SJSA1 (cell line): ENCODE data around the gene C18orf63. TPM values are rescaled to one million over a fixed set of nuclear protein-coding genes. Genes with fewer than 3 reads are reported as not detected.

ENCODE experiments used
- DNase-seq, 2 experiments: peaks; one replicate each; pipeline ENCODE4 v3.0.0-alpha.2; 2015 to 2020; ENCODE audit warnings: low spot score in 2 of 2, low read depth in 1 of 2
- H3K27ac ChIP-seq: fragments of 250-450 bp; sonication (Bioruptor Pico); 2 replicates; pipeline ENCODE4 v1.5.1; 2020; ENCODE audit warnings: mild to moderate bottlenecking, moderate library complexity
- H3K27me3 ChIP-seq: fragments of 250-450 bp; sonication (Bioruptor Pico); replicated peaks from 2 replicates; pipeline ENCODE4 v1.5.1; 2020; ENCODE audit warnings: mild to moderate bottlenecking, moderate library complexity
- H3K36me3 ChIP-seq: fragments of 250-450 bp; sonication (Bioruptor Pico); 2 replicates; pipeline ENCODE4 v1.5.1; 2020; ENCODE audit warnings: mild to moderate bottlenecking
- H3K4me1 ChIP-seq: fragments of 250-450 bp; sonication (Bioruptor Pico); replicated peaks from 2 replicates; pipeline ENCODE4 v1.6.1; 2021; ENCODE audit warnings: mild to moderate bottlenecking
- H3K4me3 ChIP-seq: fragments of 250-450 bp; sonication (Bioruptor Pico); 2 replicates; pipeline ENCODE4 v1.5.1; 2020; ENCODE audit warnings: mild to moderate bottlenecking
- H3K9me3 ChIP-seq: fragments of 250-450 bp; sonication (Bioruptor Pico); replicated peaks from 2 replicates; pipeline ENCODE4 v1.5.1; 2020; ENCODE audit warnings: mild to moderate bottlenecking
- total RNA-seq: library from RNA; depleted of rRNA; stranded (reverse); fragments of >200 nt; shearing (Covaris generic); gene quantifications from 2 replicates; pipeline ENCODE4 v1.2.3, GENCODE V29; 2014; rRNA removed

Gene C18orf63
- total RNA-seq, 1 experiment from 2014 or later: not detected

DNA sequence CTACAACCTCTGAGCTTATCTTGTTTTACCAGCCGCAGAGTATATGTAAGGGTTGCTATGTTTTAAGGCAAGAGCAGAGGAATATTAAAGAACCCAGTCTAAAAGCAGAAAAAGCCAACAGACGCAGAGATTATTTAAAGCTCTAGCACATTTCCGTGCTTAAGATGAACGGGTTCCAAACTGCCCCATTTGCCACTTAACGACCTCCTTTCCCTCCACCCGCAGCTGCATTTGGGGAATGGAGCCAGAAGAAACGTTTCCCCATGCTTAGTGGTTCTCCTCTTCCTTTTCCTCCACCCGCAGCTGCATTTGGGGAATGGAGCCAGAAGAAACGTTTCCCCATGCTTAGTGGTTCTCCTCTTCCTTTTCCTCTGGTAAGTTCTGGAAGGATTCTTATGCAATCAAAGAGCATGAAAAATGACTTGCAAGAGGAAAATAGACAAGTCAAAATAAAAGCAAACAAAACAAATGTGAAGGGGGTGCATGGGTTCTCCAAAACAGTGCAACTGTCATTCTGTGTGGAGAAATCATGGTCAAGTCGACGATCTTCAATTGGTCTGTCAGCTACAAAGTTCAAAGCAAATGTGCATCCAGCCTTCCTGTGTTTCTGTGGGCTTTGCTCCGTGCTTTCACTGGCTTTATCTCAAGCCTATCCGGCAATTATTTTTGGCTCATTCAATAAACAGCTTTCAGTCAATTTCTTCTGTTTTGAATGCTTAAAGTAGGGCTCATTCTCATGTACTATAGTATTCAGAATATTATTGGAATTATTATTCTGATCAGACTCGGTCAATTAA lies 83.7 kb downstream of the C18orf63 start:
- DNase-seq: no peak
- H3K36me3 ChIP-seq: no peaks in the 10 kb centered on the region

DNA sequence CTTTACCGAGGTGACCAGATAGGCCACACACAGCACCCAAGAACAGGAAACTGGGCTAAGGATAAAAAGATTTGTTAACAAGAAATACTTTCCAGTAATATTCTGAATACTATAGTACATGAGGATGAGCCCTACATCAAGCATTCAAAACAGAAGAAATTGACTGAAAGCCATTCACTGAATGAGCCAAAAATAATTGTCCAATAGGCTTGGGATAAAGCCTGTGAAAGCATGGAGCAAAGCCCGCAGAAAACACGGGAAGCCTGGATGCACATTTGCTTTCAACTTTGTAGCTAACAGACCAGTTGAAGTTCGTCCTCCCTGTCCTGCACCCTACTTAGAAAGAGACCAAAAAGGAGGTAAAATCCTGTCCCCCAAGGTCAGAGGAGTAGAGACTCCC lies 85.2 kb downstream of the C18orf63 start:
- DNase-seq: no peak
- Histone ChIP-seq H3K4me1 (no peaks in the 10 kb centered on the region), H3K36me3 (no peaks in the 10 kb centered on the region), H3K9me3 (0 out of 2 replicates have a peak, but pooled peaks cover 3% of the 10 kb centered on the region), H3K27ac (no peak overlapping the region), H3K4me3 (no peak overlapping the region), H3K27me3 (no peaks in the 10 kb centered on the region)

More for the DNA sequence above, 83.7 kb downstream of the C18orf63 start:
- Histone ChIP-seq H3K4me1 (no peaks in the 10 kb centered on the region), H3K9me3 (no peaks in the 10 kb centered on the region), H3K27ac (no peak overlapping the region), H3K27me3 (no peaks in the 10 kb centered on the region), H3K4me3 (no peak overlapping the region)

DNA sequence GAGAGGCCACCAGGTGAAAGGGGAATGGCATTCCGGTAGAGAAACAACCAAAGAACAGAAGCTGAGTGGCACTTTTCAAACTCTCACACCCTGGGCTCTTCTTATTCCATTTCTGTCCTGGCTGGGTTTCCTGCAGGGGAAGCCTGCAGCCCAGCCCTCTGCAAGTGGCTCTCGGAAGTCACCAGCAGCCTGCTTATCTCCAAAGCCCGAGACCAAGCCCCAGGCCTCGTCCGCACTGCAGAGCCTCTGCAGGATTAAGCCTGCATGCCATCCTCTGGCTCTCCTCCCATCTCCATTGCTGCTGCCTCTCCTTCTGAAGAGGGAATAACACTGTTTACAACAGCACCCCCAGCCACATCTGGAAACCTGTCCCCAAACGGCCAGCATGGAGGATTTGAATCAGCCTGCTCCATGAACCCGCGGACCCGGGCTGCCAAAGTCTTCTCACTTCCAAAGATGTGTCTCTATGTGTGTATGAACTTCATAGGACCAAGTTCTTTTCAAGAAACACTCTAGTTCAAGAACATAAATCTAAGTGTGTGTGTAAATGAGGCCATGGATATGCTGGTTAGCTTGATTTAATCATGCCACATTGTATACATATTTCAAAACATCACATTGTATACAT lies 87.3 kb downstream of the C18orf63 start:
- DNase-seq: no peak
- Histone ChIP-seq H3K4me1 (no peaks in the 10 kb centered on the region), H3K27ac (no peak overlapping the region), H3K4me3 (no peak overlapping the region), H3K27me3 (no peaks in the 10 kb centered on the region), H3K9me3 (0 out of 2 replicates have a peak, but pooled peaks cover 3% of the 10 kb centered on the region), H3K36me3 (no peaks in the 10 kb centered on the region)

DNA sequence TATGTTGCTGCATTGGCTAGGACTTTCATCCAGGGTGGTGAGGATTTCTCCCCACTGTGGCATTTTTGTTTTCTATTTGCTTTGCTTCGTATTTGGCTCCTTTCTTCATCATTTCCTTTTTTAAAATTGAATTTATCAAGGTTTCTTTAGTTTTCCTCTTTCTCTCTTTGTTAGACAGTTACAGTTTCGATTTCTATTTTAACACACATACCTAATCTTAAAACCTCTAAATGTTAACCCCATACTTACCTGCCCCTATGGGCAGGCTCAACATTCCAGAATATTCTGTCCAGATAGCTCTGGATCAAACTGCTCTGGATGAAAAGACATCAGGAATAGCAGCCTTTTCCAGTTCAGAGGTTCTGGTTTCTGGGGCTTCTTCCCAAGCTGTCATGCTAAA lies 92.2 kb downstream of the C18orf63 start:
- Histone ChIP-seq H3K4me1 (no peaks in the 10 kb centered on the region), H3K27me3 (peaks cover 5% of the 10 kb centered on the region; the same call in 1 of the 2 replicates), H3K9me3 (0 out of 2 replicates have a peak, but pooled peaks cover 3% of the 10 kb centered on the region), H3K4me3 (no peak overlapping the region), H3K36me3 (no peaks in the 10 kb centered on the region), H3K27ac (no peak overlapping the region)
- DNase-seq: no peak

Other genes starting within 250 kb of the C18orf63 start
- gene FBXO15, start 168.0 kb upstream of the C18orf63 start, total RNA-seq: 0.63 TPM in 1 of 2 replicates, not detected in the other
- gene TIMM21, start 167.3 kb upstream of the C18orf63 start, total RNA-seq: 39.6 and 63.1 TPM in 2 replicates
- 210 and 237 TPM in 2 replicates for gene CYB5A, start 23.9 kb upstream of the C18orf63 start, total RNA-seq
- gene DIPK1C, start 141.5 kb downstream of the C18orf63 start, total RNA-seq: not detected in 2 replicates
- gene CNDP2, start 180.5 kb downstream of the C18orf63 start, total RNA-seq: 40.5 and 48.4 TPM in 2 replicates
- not detected in 2 replicates for gene CNDP1, start 218.7 kb downstream of the C18orf63 start, total RNA-seq